ENCODE data around the gene ANKRD30A. TPM values are rescaled to one million over a fixed set of nuclear protein-coding genes. Genes with fewer than 3 reads are reported as not detected.

The ANKRD30A gene
- total RNA-seq, 4 donors from 2014 or later, result 0.13 TPM; not detected in 3

DNA sequence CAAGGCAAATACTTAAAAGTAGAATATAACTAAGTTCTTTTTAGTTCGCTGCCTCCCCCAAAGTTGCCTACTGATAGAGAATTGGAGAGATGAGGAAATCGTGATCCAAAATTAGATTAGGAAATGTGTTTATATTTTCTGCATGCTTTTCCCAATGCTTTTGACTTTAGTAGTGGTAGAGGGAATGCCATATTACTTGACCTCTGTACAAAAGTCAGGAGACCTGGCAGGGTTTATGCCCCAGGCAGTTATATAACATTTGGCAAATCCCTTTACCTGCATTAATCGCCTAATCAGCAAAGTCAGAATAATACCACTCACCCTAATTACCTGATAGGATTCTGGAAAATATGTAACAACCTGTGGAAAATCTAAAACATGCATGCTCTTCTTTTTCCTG is 142.9 kb downstream of the ANKRD30A start:
- intact Hi-C loops (cut with DNase I), result no loop called here
- Histone ChIP-seq H3K27me3 (no peaks in the 10 kb centered on the region), H3K4me1 (peaks cover 3% of the 10 kb centered on the region in 2 donors), H3K36me3 (no peaks in the 10 kb centered on the region), H3K4me3 (replicated peaks in 1 of 3) (no peak overlapping the region), H3K9me3 (no peaks in the 10 kb centered on the region), H3K27ac (no peak overlapping the region)
- 64 to 68% methylated on average over 3 of the region's 3 CpGs for WGBS, 2 donors
- no peak for DNase-seq
- no peak for TF ChIP-seq POLR2A (IDR thresholded peaks at IDR 0.05)
- TF ChIP-seq, protein P1, sequence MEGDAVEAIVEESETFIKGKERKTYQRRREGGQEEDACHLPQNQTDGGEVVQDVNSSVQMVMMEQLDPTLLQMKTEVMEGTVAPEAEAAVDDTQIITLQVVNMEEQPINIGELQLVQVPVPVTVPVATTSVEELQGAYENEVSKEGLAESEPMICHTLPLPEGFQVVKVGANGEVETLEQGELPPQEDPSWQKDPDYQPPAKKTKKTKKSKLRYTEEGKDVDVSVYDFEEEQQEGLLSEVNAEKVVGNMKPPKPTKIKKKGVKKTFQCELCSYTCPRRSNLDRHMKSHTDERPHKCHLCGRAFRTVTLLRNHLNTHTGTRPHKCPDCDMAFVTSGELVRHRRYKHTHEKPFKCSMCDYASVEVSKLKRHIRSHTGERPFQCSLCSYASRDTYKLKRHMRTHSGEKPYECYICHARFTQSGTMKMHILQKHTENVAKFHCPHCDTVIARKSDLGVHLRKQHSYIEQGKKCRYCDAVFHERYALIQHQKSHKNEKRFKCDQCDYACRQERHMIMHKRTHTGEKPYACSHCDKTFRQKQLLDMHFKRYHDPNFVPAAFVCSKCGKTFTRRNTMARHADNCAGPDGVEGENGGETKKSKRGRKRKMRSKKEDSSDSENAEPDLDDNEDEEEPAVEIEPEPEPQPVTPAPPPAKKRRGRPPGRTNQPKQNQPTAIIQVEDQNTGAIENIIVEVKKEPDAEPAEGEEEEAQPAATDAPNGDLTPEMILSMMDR (IDR thresholded peaks at IDR 0.05), result no peak

DNA sequence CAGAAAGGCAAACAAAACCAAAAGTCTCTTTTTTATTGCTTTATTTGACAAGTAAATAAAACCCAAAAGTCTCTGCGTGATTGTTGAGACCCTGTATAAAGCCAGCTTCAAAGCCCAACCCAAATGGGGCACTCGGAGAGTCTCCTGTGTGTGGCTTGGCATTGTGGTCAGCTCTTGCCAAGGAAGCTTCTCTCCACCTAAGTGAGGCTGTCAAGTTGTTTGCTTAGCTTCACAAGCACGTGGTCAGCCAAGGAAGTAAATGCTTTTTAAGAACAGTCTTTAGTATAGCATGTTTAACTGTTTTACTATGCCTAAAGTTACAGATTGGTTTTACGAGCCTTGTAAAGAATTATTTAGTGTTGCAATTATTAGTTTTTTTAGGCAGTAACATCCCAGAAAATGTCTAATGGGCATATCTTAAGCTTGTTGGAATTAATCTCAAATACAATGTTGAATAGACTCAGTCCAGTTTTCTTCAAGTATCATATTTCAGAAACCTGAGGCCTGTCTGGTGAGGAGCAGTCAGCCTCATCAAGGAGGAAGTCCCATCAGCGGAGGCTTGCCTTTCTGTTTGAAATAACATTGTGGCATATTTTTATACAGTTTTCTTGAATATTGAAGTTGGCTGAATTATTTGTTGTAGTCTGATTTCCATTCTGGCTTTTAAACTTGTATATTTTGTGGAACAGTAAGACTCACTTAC is 144.3 kb downstream of the ANKRD30A start:
- TF ChIP-seq POLR2A (IDR thresholded peaks at IDR 0.05), result no peak
- TF ChIP-seq, protein P1 (IDR thresholded peaks at IDR 0.05), result no peak
- 60% methylated on average over 5 of the region's 5 CpGs for whole genome bisulfite sequencing, 2 donors
- peaks cover 3% of the 10 kb centered on the region in 2 donors for H3K4me1 ChIP-seq
- no peaks in the 10 kb centered on the region for H3K9me3 ChIP-seq
- no peaks in the 10 kb centered on the region for H3K27me3 ChIP-seq
- intact Hi-C loops (cut with DNase I), result no loop called here
- no peak overlapping the region for H3K4me3 ChIP-seq (replicated peaks in 1 of 3)
- H3K27ac ChIP-seq, result no peak overlapping the region
- H3K36me3 ChIP-seq, result no peaks in the 10 kb centered on the region
- DNase-seq, result peak; percentile 5 to 29

DNA sequence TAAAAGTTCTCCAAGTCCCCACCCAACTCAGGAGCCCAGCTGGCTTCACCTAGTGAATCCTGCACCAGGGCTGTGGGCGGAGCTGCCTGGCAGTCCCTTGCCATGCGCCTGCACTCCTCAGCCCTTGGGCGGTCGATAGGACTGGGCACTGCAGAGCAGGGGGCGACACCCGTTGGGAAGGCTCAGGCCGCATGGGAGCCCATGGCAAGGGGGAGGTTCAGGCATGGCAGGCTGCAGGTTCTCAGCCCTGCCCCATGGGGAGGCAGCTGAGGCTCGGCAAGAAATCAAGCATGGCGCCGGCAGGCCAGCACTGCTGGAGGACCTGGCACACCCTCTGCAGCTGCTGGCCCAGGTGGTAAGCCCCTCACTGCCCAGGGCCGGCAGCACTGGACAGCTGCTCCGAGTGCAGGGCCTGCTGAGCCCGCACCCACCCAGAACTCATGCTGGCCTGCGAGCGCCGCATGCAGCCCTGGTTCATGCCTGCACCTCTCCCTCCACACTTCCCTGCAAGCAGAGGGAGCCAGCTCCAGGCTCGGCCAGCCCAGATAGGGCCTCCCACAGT is 149.9 kb downstream of the ANKRD30A start:
- TF ChIP-seq POLR2A (IDR thresholded peaks at IDR 0.05), result no peak
- TF ChIP-seq, protein P1 (IDR thresholded peaks at IDR 0.05), result no peak
- Histone ChIP-seq H3K4me1 (no peaks in the 10 kb centered on the region), H3K4me3 (replicated peaks in 1 of 3) (no peak overlapping the region), H3K36me3 (no peaks in the 10 kb centered on the region), H3K27ac (no peak overlapping the region), H3K27me3 (no peaks in the 10 kb centered on the region), H3K9me3 (no peaks in the 10 kb centered on the region)
- DNase-seq, result no peak
- 89 to 100% methylated on average over 2 to 15 of the region's 17 CpGs for WGBS, 2 donors
- intact Hi-C loops (cut with DNase I), result no loop called here

DNA sequence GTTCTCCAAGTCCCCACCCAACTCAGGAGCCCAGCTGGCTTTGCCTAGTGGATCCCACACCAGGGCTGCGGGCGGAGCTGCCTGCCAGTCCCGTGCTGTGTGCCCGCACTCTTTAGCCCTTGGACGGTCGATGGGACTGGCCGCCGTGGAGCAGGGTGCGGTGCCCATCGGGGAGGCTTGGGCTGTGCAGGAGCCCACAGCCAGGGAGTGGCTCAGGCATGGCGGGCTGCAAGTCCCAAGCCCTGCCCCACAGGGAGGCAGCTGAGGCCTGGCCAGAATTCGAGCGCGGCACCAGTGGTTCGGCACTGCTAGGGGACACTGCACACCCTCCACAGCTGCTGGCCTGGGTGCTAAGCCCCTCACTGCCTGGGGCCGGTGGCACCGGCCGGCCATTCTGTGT is 159.7 kb downstream of the ANKRD30A start:
- Histone ChIP-seq H3K36me3 (no peaks in the 10 kb centered on the region), H3K27ac (no peak overlapping the region), H3K27me3 (no peaks in the 10 kb centered on the region), H3K4me1 (no peaks in the 10 kb centered on the region), H3K4me3 (replicated peaks in 1 of 3) (no peak overlapping the region), H3K9me3 (no peaks in the 10 kb centered on the region)
- WGBS, 2 donors, result 100% methylated on average over 2 to 5 of the region's 18 CpGs
- intact Hi-C loops (cut with DNase I), result no loop called here
- no peak for DNase-seq
- TF ChIP-seq POLR2A (IDR thresholded peaks at IDR 0.05), result no peak
- TF ChIP-seq, protein P1 (IDR thresholded peaks at IDR 0.05), result no peak

DNA sequence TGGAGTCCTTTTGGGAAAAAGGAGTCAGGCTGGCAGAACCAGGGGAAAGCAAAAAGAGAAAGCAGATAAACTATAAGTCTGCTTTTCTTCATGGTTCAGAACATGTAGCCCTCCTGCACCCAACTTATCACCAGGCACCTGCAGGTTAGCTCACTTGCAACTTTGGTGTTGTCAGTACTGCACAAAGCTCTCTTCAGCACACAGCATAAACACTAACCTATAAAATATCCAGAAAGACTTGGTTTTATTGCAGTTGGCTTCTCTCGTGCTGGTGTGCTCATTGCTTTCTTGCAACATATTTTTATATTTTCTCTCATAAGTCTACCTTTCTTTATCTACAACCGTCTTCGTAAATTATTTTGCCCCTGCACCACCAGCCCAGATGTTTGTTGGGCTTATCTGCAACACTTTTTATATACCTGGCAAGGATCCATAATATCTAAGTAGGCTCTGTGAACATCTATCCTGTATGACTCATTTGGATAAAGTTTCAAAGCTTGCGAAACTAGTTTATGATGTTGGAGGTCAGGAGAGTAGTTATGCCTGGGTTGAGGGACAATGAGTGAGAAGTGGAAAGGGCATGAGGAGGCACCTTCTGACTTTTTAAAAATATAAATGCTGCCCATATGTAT is 164.6 kb downstream of the ANKRD30A start:
- Histone ChIP-seq H3K27me3 (no peaks in the 10 kb centered on the region), H3K4me3 (replicated peaks in 1 of 3) (no peak overlapping the region), H3K9me3 (no peaks in the 10 kb centered on the region), H3K27ac (no peak overlapping the region), H3K36me3 (no peaks in the 10 kb centered on the region), H3K4me1 (no peaks in the 10 kb centered on the region)
- intact Hi-C loops (cut with DNase I), result no loop called here
- TF ChIP-seq POLR2A (IDR thresholded peaks at IDR 0.05), result no peak
- TF ChIP-seq, protein P1 (IDR thresholded peaks at IDR 0.05), result no peak
- DNase-seq, result no peak
- 63 to 80% methylated on average over 4 of the region's 4 CpGs for WGBS, 2 donors
